ENCODE measurements around the gene HID1. TPM values are rescaled to one million over a fixed set of nuclear protein-coding genes. Genes with fewer than 3 reads are reported as not detected.

The HID1 gene
- polyA plus RNA-seq, 1 donor from 2014 or later, result 26.6 TPM

GRCh38 chr17:74975943-74976342, 3.4 kb upstream of the HID1 start:
- no peak overlapping the region for H3K9ac ChIP-seq (ENCODE audit: low read length)
- no peak overlapping the region for H3K4me3 ChIP-seq (ENCODE audit: low read length)
- no peaks in the 10 kb centered on the region for H3K36me3 ChIP-seq (ENCODE audit: insufficient read depth, low read length)
- H3K79me2 ChIP-seq (replicated peaks; ENCODE audit: insufficient read depth, low read length), result peaks cover 5% of the 10 kb centered on the region
- no peak overlapping the region for H2AFZ ChIP-seq (ENCODE audit: low read depth, low read length)
- no peaks in the 10 kb centered on the region for H3K9me3 ChIP-seq (ENCODE audit: low read length)
- TF ChIP-seq EP300 (conservative IDR thresholded peaks at IDR 0.05; ENCODE audit: poor library complexity, severe bottlenecking), result no peak
- H3K27me3 ChIP-seq (ENCODE audit: insufficient read depth, low read depth, low read length), result peaks cover 8% of the 10 kb centered on the region
- no peak overlapping the region for H3K4me2 ChIP-seq (ENCODE audit: low read length)
- no peaks in the 10 kb centered on the region for H4K20me1 ChIP-seq (ENCODE audit: insufficient read depth)
- no peaks in the 10 kb centered on the region for H3K9me2 ChIP-seq (ENCODE audit: insufficient read depth, low read length)
- H3F3A ChIP-seq (ENCODE audit: insufficient read depth, low read length, poor library complexity, severe bottlenecking), result no peaks in the 10 kb centered on the region
- no peak overlapping the region for H3K27ac ChIP-seq (ENCODE audit: low read length)

GRCh38 chr17:74972973-74973328, 392 bp upstream of the HID1 start:
- no peaks in the 10 kb centered on the region for H3K9me2 ChIP-seq (ENCODE audit: insufficient read depth, low read length)
- no peaks in the 10 kb centered on the region for H3K36me3 ChIP-seq (ENCODE audit: insufficient read depth, low read length)
- H2AFZ ChIP-seq (ENCODE audit: low read depth, low read length), result peak overlapping the region; percentile 40
- H3K27me3 ChIP-seq (ENCODE audit: insufficient read depth, low read depth, low read length), result peaks cover 8% of the 10 kb centered on the region
- no peak for TF ChIP-seq EP300 (conservative IDR thresholded peaks at IDR 0.05; ENCODE audit: poor library complexity, severe bottlenecking)
- TF ChIP-seq, protein P1, sequence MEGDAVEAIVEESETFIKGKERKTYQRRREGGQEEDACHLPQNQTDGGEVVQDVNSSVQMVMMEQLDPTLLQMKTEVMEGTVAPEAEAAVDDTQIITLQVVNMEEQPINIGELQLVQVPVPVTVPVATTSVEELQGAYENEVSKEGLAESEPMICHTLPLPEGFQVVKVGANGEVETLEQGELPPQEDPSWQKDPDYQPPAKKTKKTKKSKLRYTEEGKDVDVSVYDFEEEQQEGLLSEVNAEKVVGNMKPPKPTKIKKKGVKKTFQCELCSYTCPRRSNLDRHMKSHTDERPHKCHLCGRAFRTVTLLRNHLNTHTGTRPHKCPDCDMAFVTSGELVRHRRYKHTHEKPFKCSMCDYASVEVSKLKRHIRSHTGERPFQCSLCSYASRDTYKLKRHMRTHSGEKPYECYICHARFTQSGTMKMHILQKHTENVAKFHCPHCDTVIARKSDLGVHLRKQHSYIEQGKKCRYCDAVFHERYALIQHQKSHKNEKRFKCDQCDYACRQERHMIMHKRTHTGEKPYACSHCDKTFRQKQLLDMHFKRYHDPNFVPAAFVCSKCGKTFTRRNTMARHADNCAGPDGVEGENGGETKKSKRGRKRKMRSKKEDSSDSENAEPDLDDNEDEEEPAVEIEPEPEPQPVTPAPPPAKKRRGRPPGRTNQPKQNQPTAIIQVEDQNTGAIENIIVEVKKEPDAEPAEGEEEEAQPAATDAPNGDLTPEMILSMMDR (IDR thresholded peaks at IDR 0.05; ENCODE audit: poor library complexity, severe bottlenecking), result no peak
- TF ChIP-seq RAD21 (conservative IDR thresholded peaks at IDR 0.05), result no peak
- TF ChIP-seq TAF1 (IDR thresholded peaks at IDR 0.05; ENCODE audit: low read depth), result no peak
- TF ChIP-seq, protein P2, sequence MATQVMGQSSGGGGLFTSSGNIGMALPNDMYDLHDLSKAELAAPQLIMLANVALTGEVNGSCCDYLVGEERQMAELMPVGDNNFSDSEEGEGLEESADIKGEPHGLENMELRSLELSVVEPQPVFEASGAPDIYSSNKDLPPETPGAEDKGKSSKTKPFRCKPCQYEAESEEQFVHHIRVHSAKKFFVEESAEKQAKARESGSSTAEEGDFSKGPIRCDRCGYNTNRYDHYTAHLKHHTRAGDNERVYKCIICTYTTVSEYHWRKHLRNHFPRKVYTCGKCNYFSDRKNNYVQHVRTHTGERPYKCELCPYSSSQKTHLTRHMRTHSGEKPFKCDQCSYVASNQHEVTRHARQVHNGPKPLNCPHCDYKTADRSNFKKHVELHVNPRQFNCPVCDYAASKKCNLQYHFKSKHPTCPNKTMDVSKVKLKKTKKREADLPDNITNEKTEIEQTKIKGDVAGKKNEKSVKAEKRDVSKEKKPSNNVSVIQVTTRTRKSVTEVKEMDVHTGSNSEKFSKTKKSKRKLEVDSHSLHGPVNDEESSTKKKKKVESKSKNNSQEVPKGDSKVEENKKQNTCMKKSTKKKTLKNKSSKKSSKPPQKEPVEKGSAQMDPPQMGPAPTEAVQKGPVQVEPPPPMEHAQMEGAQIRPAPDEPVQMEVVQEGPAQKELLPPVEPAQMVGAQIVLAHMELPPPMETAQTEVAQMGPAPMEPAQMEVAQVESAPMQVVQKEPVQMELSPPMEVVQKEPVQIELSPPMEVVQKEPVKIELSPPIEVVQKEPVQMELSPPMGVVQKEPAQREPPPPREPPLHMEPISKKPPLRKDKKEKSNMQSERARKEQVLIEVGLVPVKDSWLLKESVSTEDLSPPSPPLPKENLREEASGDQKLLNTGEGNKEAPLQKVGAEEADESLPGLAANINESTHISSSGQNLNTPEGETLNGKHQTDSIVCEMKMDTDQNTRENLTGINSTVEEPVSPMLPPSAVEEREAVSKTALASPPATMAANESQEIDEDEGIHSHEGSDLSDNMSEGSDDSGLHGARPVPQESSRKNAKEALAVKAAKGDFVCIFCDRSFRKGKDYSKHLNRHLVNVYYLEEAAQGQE (IDR thresholded peaks at IDR 0.05; ENCODE audit: borderline replicate concordance), result no peak
- TF ChIP-seq SMC3 (conservative IDR thresholded peaks at IDR 0.05; ENCODE audit: poor library complexity), result no peak
- no peak for TF ChIP-seq POLR2AphosphoS5 (IDR thresholded peaks at IDR 0.05)
- TF ChIP-seq MXI1 (conservative IDR thresholded peaks at IDR 0.05; ENCODE audit: poor library complexity, severe bottlenecking), result no peak
- TF ChIP-seq EZH2 (IDR thresholded peaks at IDR 0.05; ENCODE audit: borderline replicate concordance, insufficient read depth, low read length, poor library complexity, severe bottlenecking), result no peak
- H4K20me1 ChIP-seq (ENCODE audit: insufficient read depth), result no peaks in the 10 kb centered on the region
- H3K9me3 ChIP-seq (ENCODE audit: low read length), result no peaks in the 10 kb centered on the region
- peak overlapping the region; percentile 65 for H3K4me2 ChIP-seq (ENCODE audit: low read length)
- H3K4me3 ChIP-seq (ENCODE audit: low read length), result peak overlapping the region; percentile 96
- peak overlapping the region; percentile 5 for H3K27ac ChIP-seq (ENCODE audit: low read length)
- no peaks in the 10 kb centered on the region for H3F3A ChIP-seq (ENCODE audit: insufficient read depth, low read length, poor library complexity, severe bottlenecking)
- H3K9ac ChIP-seq (ENCODE audit: low read length), result peak overlapping the region; percentile 83
- peaks cover 5% of the 10 kb centered on the region for H3K79me2 ChIP-seq (replicated peaks; ENCODE audit: insufficient read depth, low read length)

GRCh38 chr17:74971842-74972106, 785 bp downstream of the HID1 start:
- H3K9ac ChIP-seq (ENCODE audit: low read length), result peak overlapping the region; percentile 83
- no peaks in the 10 kb centered on the region for H3F3A ChIP-seq (ENCODE audit: insufficient read depth, low read length, poor library complexity, severe bottlenecking)
- H3K4me3 ChIP-seq (ENCODE audit: low read length), result peak overlapping the region; percentile 96
- peak overlapping the region; percentile 12 for H3K27ac ChIP-seq (ENCODE audit: low read length)
- no peaks in the 10 kb centered on the region for H3K9me2 ChIP-seq (ENCODE audit: insufficient read depth, low read length)
- no peak for TF ChIP-seq SMC3 (conservative IDR thresholded peaks at IDR 0.05; ENCODE audit: poor library complexity)
- no peak for TF ChIP-seq POLR2AphosphoS5 (IDR thresholded peaks at IDR 0.05)
- TF ChIP-seq, protein P2 (IDR thresholded peaks at IDR 0.05; ENCODE audit: borderline replicate concordance), result no peak
- TF ChIP-seq, protein P1 (IDR thresholded peaks at IDR 0.05; ENCODE audit: poor library complexity, severe bottlenecking), result no peak
- TF ChIP-seq EP300 (conservative IDR thresholded peaks at IDR 0.05; ENCODE audit: poor library complexity, severe bottlenecking), result no peak
- no peak for TF ChIP-seq RAD21 (conservative IDR thresholded peaks at IDR 0.05)
- no peak for TF ChIP-seq EZH2 (IDR thresholded peaks at IDR 0.05; ENCODE audit: borderline replicate concordance, insufficient read depth, low read length, poor library complexity, severe bottlenecking)
- TF ChIP-seq TAF1 (IDR thresholded peaks at IDR 0.05; ENCODE audit: low read depth), result no peak
- no peak for TF ChIP-seq MXI1 (conservative IDR thresholded peaks at IDR 0.05; ENCODE audit: poor library complexity, severe bottlenecking)
- peak overlapping the region; percentile 65 for H2AFZ ChIP-seq (ENCODE audit: low read depth, low read length)
- no peaks in the 10 kb centered on the region for H3K36me3 ChIP-seq (ENCODE audit: insufficient read depth, low read length)
- H3K4me2 ChIP-seq (ENCODE audit: low read length), result peak overlapping the region; percentile 81
- no peaks in the 10 kb centered on the region for H3K9me3 ChIP-seq (ENCODE audit: low read length)
- H4K20me1 ChIP-seq (ENCODE audit: insufficient read depth), result no peaks in the 10 kb centered on the region
- H3K27me3 ChIP-seq (ENCODE audit: insufficient read depth, low read depth, low read length), result peaks cover 8% of the 10 kb centered on the region
- peaks cover 5% of the 10 kb centered on the region for H3K79me2 ChIP-seq (replicated peaks; ENCODE audit: insufficient read depth, low read length)

All from neural cell (in vitro differentiated cells).